Measurements from ENCODE around the gene ATXN7L1.

DNA sequence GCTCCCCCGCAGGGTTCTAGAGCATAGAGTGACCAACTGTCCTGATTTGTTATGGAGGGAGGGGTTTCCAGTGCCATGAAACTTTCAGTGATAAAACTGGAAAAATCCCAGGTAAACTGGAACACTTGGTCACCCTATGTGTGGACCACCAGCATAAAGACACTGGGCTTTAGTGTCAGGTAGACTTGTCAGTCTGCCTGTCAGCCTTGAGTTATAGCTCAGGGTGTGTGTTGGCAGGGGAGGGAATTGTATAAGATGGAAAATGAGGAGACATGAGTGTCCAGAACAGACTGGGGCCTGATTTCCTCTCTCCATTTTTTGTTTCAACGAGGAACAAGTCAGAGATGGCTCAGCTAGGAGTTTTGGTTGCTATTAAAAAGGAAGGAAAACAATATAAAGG is 284.9 kb downstream of the ATXN7L1 start:
- TF ChIP-seq ZBTB1 (tag by site-specific recombination; IDR thresholded peaks at IDR 0.05) (no peak), SETDB1 (IDR thresholded peaks at IDR 0.05; ENCODE audit: insufficient read length, low read length) (no peak), OSR2 (tag by site-specific recombination; IDR thresholded peaks at IDR 0.05) (no peak), ZNF24 (tag by site-specific recombination; IDR thresholded peaks at IDR 0.05) (no peak), ZNF366 (tag by site-specific recombination; conservative IDR thresholded peaks at IDR 0.05) (no peak), ZNF843 (tag by site-specific recombination; IDR thresholded peaks at IDR 0.05) (no peak), ZNF792 (tag by site-specific recombination; IDR thresholded peaks at IDR 0.05) (no peak), ZNF202 (tag by site-specific recombination; IDR thresholded peaks at IDR 0.05; ENCODE audit: borderline replicate concordance) (no peak)
- TF ChIP-seq, protein P1, sequence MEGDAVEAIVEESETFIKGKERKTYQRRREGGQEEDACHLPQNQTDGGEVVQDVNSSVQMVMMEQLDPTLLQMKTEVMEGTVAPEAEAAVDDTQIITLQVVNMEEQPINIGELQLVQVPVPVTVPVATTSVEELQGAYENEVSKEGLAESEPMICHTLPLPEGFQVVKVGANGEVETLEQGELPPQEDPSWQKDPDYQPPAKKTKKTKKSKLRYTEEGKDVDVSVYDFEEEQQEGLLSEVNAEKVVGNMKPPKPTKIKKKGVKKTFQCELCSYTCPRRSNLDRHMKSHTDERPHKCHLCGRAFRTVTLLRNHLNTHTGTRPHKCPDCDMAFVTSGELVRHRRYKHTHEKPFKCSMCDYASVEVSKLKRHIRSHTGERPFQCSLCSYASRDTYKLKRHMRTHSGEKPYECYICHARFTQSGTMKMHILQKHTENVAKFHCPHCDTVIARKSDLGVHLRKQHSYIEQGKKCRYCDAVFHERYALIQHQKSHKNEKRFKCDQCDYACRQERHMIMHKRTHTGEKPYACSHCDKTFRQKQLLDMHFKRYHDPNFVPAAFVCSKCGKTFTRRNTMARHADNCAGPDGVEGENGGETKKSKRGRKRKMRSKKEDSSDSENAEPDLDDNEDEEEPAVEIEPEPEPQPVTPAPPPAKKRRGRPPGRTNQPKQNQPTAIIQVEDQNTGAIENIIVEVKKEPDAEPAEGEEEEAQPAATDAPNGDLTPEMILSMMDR (tag by site-specific recombination; IDR thresholded peaks at IDR 0.05), result no peak
- TF ChIP-seq, protein P2, sequence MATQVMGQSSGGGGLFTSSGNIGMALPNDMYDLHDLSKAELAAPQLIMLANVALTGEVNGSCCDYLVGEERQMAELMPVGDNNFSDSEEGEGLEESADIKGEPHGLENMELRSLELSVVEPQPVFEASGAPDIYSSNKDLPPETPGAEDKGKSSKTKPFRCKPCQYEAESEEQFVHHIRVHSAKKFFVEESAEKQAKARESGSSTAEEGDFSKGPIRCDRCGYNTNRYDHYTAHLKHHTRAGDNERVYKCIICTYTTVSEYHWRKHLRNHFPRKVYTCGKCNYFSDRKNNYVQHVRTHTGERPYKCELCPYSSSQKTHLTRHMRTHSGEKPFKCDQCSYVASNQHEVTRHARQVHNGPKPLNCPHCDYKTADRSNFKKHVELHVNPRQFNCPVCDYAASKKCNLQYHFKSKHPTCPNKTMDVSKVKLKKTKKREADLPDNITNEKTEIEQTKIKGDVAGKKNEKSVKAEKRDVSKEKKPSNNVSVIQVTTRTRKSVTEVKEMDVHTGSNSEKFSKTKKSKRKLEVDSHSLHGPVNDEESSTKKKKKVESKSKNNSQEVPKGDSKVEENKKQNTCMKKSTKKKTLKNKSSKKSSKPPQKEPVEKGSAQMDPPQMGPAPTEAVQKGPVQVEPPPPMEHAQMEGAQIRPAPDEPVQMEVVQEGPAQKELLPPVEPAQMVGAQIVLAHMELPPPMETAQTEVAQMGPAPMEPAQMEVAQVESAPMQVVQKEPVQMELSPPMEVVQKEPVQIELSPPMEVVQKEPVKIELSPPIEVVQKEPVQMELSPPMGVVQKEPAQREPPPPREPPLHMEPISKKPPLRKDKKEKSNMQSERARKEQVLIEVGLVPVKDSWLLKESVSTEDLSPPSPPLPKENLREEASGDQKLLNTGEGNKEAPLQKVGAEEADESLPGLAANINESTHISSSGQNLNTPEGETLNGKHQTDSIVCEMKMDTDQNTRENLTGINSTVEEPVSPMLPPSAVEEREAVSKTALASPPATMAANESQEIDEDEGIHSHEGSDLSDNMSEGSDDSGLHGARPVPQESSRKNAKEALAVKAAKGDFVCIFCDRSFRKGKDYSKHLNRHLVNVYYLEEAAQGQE (tag by site-specific recombination; IDR thresholded peaks at IDR 0.05), result no peak

Data from HEK293 (cell line).